Measurements from ENCODE around the gene RNF145.
"Not testable (repeated sequence)": the region's sequence is repeated elsewhere in the genome, so short reads cannot be mapped to it uniquely, and the experiment has no call there.

The RNF145 gene

GRCh38 chr5:159155960-159156359 lies 53.4 kb downstream of the RNF145 start:
- DNase-seq, result no peak

- DNase-seq, result no peak
Measured at GRCh38 chr5:159152876-159153275, 56.5 kb downstream of the RNF145 start.

- no peak for DNase-seq
Measured at GRCh38 chr5:159149085-159149484, 60.3 kb downstream of the RNF145 start.

GRCh38 chr5:159147976-159148375 lies 61.4 kb downstream of the RNF145 start:
- no peak for DNase-seq

GRCh38 chr5:159146839-159147238 lies 62.5 kb downstream of the RNF145 start:
- DNase-seq, result no peak

- not testable (repeated sequence) for DNase-seq
Measured at GRCh38 chr5:159145160-159145559, 64.2 kb downstream of the RNF145 start.

GRCh38 chr5:159139802-159140201 lies 69.6 kb downstream of the RNF145 start:
- DNase-seq, result no peak

GRCh38 chr5:159135896-159136531 lies 73.3 kb downstream of the RNF145 start:
- no peak for DNase-seq

GRCh38 chr5:159133041-159133741 lies 76.2 kb downstream of the RNF145 start:
- no peak for DNase-seq

GRCh38 chr5:159132429-159133040 lies 76.8 kb downstream of the RNF145 start:
- no peak for DNase-seq

- no peak for DNase-seq
Measured at GRCh38 chr5:159131951-159132350, 77.4 kb downstream of the RNF145 start.

GRCh38 chr5:159130871-159131270 lies 78.5 kb downstream of the RNF145 start:
- DNase-seq, result no peak

GRCh38 chr5:159128070-159128541 lies 81.2 kb downstream of the RNF145 start:
- DNase-seq, result no peak

GRCh38 chr5:159123700-159124099 lies 85.7 kb downstream of the RNF145 start:
- DNase-seq, result no peak

GRCh38 chr5:159123189-159123588 lies 86.2 kb downstream of the RNF145 start:
- no peak for DNase-seq

GRCh38 chr5:159121061-159121460 lies 88.3 kb downstream of the RNF145 start:
- DNase-seq, result no peak

GRCh38 chr5:159120446-159120845 lies 88.9 kb downstream of the RNF145 start:
- DNase-seq, result no peak

- not testable (repeated sequence) for DNase-seq
Measured at GRCh38 chr5:159119842-159120241, 89.5 kb downstream of the RNF145 start.

- not testable (repeated sequence) for DNase-seq
Measured at GRCh38 chr5:159118958-159119659, 90.2 kb downstream of the RNF145 start.

GRCh38 chr5:159113405-159113804 lies 95.9 kb downstream of the RNF145 start:
- no peak for DNase-seq

- DNase-seq, result no peak
Measured at GRCh38 chr5:159112436-159112835, 96.9 kb downstream of the RNF145 start.

Measured in activated CD4-positive, CD25-positive, alpha-beta regulatory T cell treated with anti-CD3 and anti-CD28 coated beads, Interleukin-2, amount 50 U/mL, for 72 hours (primary cell).